Trophoblast cell (in vitro differentiated cells and primary cell): ENCODE data around the gene PPP6R2.

Source experiments
- DNase-seq, 2 donors: peaks; one replicate each; pipeline ENCODE4 v3.0.0-alpha.2; 2016
- H2AFZ ChIP-seq: 2 replicates; pipeline ENCODE4 v1.6.1; 2013; ENCODE audit warnings: low read length, moderate library complexity, mild to moderate bottlenecking; ENCODE audit not compliant: insufficient read depth, poor library complexity
- H2AK5ac ChIP-seq: 2 replicates; pipeline ENCODE4 v1.6.1; 2013; ENCODE audit warnings: mild to moderate bottlenecking, low read length
- H2BK120ac ChIP-seq: 2 replicates; pipeline ENCODE4 v1.6.1; 2013; ENCODE audit warnings: low read length, mild to moderate bottlenecking, moderate library complexity; ENCODE audit not compliant: insufficient read depth, poor library complexity
- H2BK12ac ChIP-seq: 2 replicates; pipeline ENCODE4 v1.6.1; 2013; ENCODE audit warnings: mild to moderate bottlenecking, low read length, moderate library complexity
- H2BK5ac ChIP-seq: 2 replicates; pipeline ENCODE4 v1.6.1; 2013; ENCODE audit warnings: low read length, low read depth, moderate library complexity, mild to moderate bottlenecking; ENCODE audit not compliant: poor library complexity
- H3K14ac ChIP-seq: 2 replicates; pipeline ENCODE4 v1.6.1; 2013; ENCODE audit warnings: mild to moderate bottlenecking, low read length
- H3K18ac ChIP-seq: 2 replicates; pipeline ENCODE4 v1.6.1; 2013; ENCODE audit warnings: mild to moderate bottlenecking, low read length
- H3K23ac ChIP-seq: 2 replicates; pipeline ENCODE4 v1.6.1; 2013; ENCODE audit warnings: low read length
- H3K27ac ChIP-seq: 2 replicates; pipeline ENCODE4 v1.5.1; 2013; ENCODE audit warnings: low read depth, mild to moderate bottlenecking, inconsistent platforms, low read length, moderate library complexity
- H3K27me3 ChIP-seq: 2 replicates; pipeline ENCODE4 v1.6.1; 2013; ENCODE audit warnings: inconsistent platforms, mild to moderate bottlenecking, low read length, moderate library complexity; ENCODE audit not compliant: insufficient read depth
- H3K36me3 ChIP-seq, 2 experiments: 1 replicate in 1 of 2; 2 replicates in 1 of 2; pipeline ENCODE4 v1.6.1; 2013; ENCODE audit warnings: low read length in 2 of 2, mild to moderate bottlenecking in 2 of 2, moderate library complexity in 1 of 2; ENCODE audit not compliant: insufficient read depth in 2 of 2, control insufficient read depth in 1 of 2
- H3K4ac ChIP-seq: 2 replicates; pipeline ENCODE4 v1.6.1; 2013; ENCODE audit warnings: low read depth, mild to moderate bottlenecking, low read length, moderate library complexity
- H3K4me1 ChIP-seq, 2 experiments: 1 replicate in 1 of 2; 2 replicates in 1 of 2; pipeline ENCODE4 v1.6.1; 2013; ENCODE audit warnings: low read length in 2 of 2, mild to moderate bottlenecking in 2 of 2, moderate library complexity in 1 of 2; ENCODE audit not compliant: insufficient read depth in 2 of 2, control insufficient read depth in 1 of 2
- H3K4me2 ChIP-seq: 2 replicates; pipeline ENCODE4 v1.6.1; 2013; ENCODE audit warnings: inconsistent platforms, mild to moderate bottlenecking, low read length, moderate library complexity
- H3K4me3 ChIP-seq: 2 replicates; pipeline ENCODE4 v1.5.1; 2013; ENCODE audit warnings: mild to moderate bottlenecking, low read depth, low read length, inconsistent platforms
- H3K79me1 ChIP-seq: one replicate; pipeline ENCODE4 v1.6.1; 2013; ENCODE audit warnings: low read length
- H3K79me2 ChIP-seq: 2 replicates; pipeline ENCODE4 v1.6.1; 2013; ENCODE audit warnings: low read length, mild to moderate bottlenecking; ENCODE audit not compliant: control insufficient read depth, insufficient read depth, poor library complexity
- H3K9ac ChIP-seq: 2 replicates; pipeline ENCODE4 v1.6.1; 2013; ENCODE audit warnings: mild to moderate bottlenecking, low read length
- H3K9me3 ChIP-seq: 2 replicates; pipeline ENCODE4 v1.6.1; 2013; ENCODE audit warnings: low read depth, mild to moderate bottlenecking, control low read depth, inconsistent platforms, low read length; ENCODE audit not compliant: insufficient read depth
- H4K12ac ChIP-seq: 2 replicates; pipeline ENCODE4 v1.6.1; 2013; ENCODE audit warnings: low read depth, mild to moderate bottlenecking, low read length, moderate library complexity
- H4K8ac ChIP-seq: 2 replicates; pipeline ENCODE4 v1.6.1; 2013; ENCODE audit warnings: low read depth, mild to moderate bottlenecking, low read length, moderate library complexity
- H4K91ac ChIP-seq: one replicate; pipeline ENCODE4 v1.6.1; 2013; ENCODE audit warnings: low read depth, mild to moderate bottlenecking, low read length, moderate library complexity
- WGBS: extraction: QIAGEN DNeasy Blood & Tissue Kit; methylation state at CpG from one replicate; pipeline ENCODE4 v1.1.7; 2013; ENCODE audit warnings: missing lambda C conversion rate; ENCODE audit not compliant: insufficient read length, insufficient coverage; ENCODE audit errors: extremely low coverage; 5-methylcytosine and 5-hydroxymethylcytosine counted together

The PPP6R2 gene

GRCh38 chr22:50475652-50476002 lies 132.5 kb downstream of the PPP6R2 start:
- Histone ChIP-seq H3K18ac (no peak overlapping the region), H3K27ac (no peak overlapping the region), H3K14ac (peak overlapping the region; percentile 76), H4K12ac (peak overlapping the region; percentile 83), H3K36me3 (peaks cover 3 to 4% of the 10 kb centered on the region in 2 experiments), H3K27me3 (peaks cover 6% of the 10 kb centered on the region), H2AK5ac (peak overlapping the region; percentile 83), H3K79me2 (peaks cover 24% of the 10 kb centered on the region), H3K4me2 (peak overlapping the region; percentile 82), H3K79me1 (peaks cover 6% of the 10 kb centered on the region), H3K9me3 (peaks cover 5% of the 10 kb centered on the region), H3K4ac (peak overlapping the region; percentile 44), H3K23ac (no peak overlapping the region), H4K8ac (peak overlapping the region; percentile 81), H3K4me3 (no peak overlapping the region), H4K91ac (peak overlapping the region; percentile 55), H2BK120ac (peak overlapping the region; percentile 29), H2AFZ (peak overlapping the region; percentile 66), H2BK12ac (no peak overlapping the region), H2BK5ac (no peak overlapping the region), H3K9ac (no peak overlapping the region), H3K4me1 (peaks cover 27 to 28% of the 10 kb centered on the region in 2 experiments)
- no CpG with 5 or more reads among the region's 6 CpGs for WGBS
- no peak for DNase-seq

- Histone ChIP-seq H3K27me3 (peaks cover 16% of the 10 kb centered on the region), H3K79me1 (peaks cover 11% of the 10 kb centered on the region), H3K79me2 (peaks cover 20% of the 10 kb centered on the region), H3K9ac (no peak overlapping the region), H3K4me1 (peaks cover 21 to 28% of the 10 kb centered on the region in 2 experiments), H4K12ac (no peak overlapping the region), H2AFZ (no peak overlapping the region), H4K91ac (peak overlapping the region; percentile 19), H2BK5ac (no peak overlapping the region), H3K9me3 (peaks cover 7% of the 10 kb centered on the region), H3K27ac (no peak overlapping the region), H3K23ac (no peak overlapping the region), H3K4me2 (no peak overlapping the region), H3K4ac (no peak overlapping the region), H3K14ac (no peak overlapping the region), H2BK12ac (no peak overlapping the region), H3K4me3 (no peak overlapping the region), H3K36me3 (peaks cover 0 to 3% of the 10 kb centered on the region in 2 experiments), H2BK120ac (no peak overlapping the region), H4K8ac (no peak overlapping the region), H3K18ac (no peak overlapping the region), H2AK5ac (no peak overlapping the region)
- DNase-seq = no peak
- WGBS = no CpG with 5 or more reads among the region's 7 CpGs
Observed at GRCh38 chr22:50476868-50477267, 133.7 kb downstream of the PPP6R2 start.

GRCh38 chr22:50477923-50478322 lies 134.8 kb downstream of the PPP6R2 start:
- no peak overlapping the region for H4K91ac ChIP-seq
- H3K79me1 ChIP-seq = peaks cover 13% of the 10 kb centered on the region
- no peak overlapping the region for H2BK120ac ChIP-seq
- H3K9ac ChIP-seq = no peak overlapping the region
- no peak overlapping the region for H3K27ac ChIP-seq
- no peak overlapping the region for H2BK12ac ChIP-seq
- no peaks in the 10 kb centered on the region for H3K36me3 ChIP-seq
- H4K8ac ChIP-seq = no peak overlapping the region
- peaks cover 15 to 19% of the 10 kb centered on the region in 2 experiments for H3K4me1 ChIP-seq
- H3K4ac ChIP-seq = no peak overlapping the region
- no CpG with 5 or more reads among the region's 12 CpGs for WGBS
- H2BK5ac ChIP-seq = no peak overlapping the region
- H3K4me3 ChIP-seq = no peak overlapping the region
- peaks cover 18% of the 10 kb centered on the region for H3K79me2 ChIP-seq
- no peak for DNase-seq
- no peak overlapping the region for H3K14ac ChIP-seq
- peaks cover 17% of the 10 kb centered on the region for H3K27me3 ChIP-seq
- no peak overlapping the region for H2AK5ac ChIP-seq
- H3K23ac ChIP-seq = no peak overlapping the region
- H3K4me2 ChIP-seq = no peak overlapping the region
- no peak overlapping the region for H3K18ac ChIP-seq
- H4K12ac ChIP-seq = no peak overlapping the region
- no peak overlapping the region for H2AFZ ChIP-seq
- peaks cover 7% of the 10 kb centered on the region for H3K9me3 ChIP-seq

- Histone ChIP-seq H3K79me2 (peaks cover 7% of the 10 kb centered on the region), H3K4me1 (peaks cover 10 to 12% of the 10 kb centered on the region in 2 experiments), H3K27ac (no peak overlapping the region), H3K4ac (no peak overlapping the region), H3K79me1 (peaks cover 13% of the 10 kb centered on the region), H3K4me3 (peak overlapping the region; percentile 0), H2BK12ac (no peak overlapping the region), H2BK5ac (no peak overlapping the region), H2AFZ (no peak overlapping the region), H3K18ac (no peak overlapping the region), H3K9ac (no peak overlapping the region), H2BK120ac (no peak overlapping the region), H3K9me3 (peaks cover 7% of the 10 kb centered on the region), H3K36me3 (no peaks in the 10 kb centered on the region), H3K14ac (no peak overlapping the region), H4K12ac (no peak overlapping the region), H3K4me2 (no peak overlapping the region), H3K27me3 (peaks cover 17% of the 10 kb centered on the region), H3K23ac (no peak overlapping the region), H2AK5ac (no peak overlapping the region), H4K8ac (no peak overlapping the region), H4K91ac (no peak overlapping the region)
- no peak for DNase-seq
- WGBS = no CpG with 5 or more reads among the region's 11 CpGs
Observed at GRCh38 chr22:50479721-50480120, 136.6 kb downstream of the PPP6R2 start.
